ENCODE data around the gene SCAF8. TPM values are rescaled to one million over a fixed set of nuclear protein-coding genes. Genes with fewer than 3 reads are reported as not detected.

The SCAF8 gene
- total RNA-seq, 4 donors from 2014 or later: 41.1 to 50.7 (median 44.9) TPM

- TF ChIP-seq, protein P1, sequence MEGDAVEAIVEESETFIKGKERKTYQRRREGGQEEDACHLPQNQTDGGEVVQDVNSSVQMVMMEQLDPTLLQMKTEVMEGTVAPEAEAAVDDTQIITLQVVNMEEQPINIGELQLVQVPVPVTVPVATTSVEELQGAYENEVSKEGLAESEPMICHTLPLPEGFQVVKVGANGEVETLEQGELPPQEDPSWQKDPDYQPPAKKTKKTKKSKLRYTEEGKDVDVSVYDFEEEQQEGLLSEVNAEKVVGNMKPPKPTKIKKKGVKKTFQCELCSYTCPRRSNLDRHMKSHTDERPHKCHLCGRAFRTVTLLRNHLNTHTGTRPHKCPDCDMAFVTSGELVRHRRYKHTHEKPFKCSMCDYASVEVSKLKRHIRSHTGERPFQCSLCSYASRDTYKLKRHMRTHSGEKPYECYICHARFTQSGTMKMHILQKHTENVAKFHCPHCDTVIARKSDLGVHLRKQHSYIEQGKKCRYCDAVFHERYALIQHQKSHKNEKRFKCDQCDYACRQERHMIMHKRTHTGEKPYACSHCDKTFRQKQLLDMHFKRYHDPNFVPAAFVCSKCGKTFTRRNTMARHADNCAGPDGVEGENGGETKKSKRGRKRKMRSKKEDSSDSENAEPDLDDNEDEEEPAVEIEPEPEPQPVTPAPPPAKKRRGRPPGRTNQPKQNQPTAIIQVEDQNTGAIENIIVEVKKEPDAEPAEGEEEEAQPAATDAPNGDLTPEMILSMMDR (IDR thresholded peaks at IDR 0.05): no peak
- TF ChIP-seq POLR2A (IDR thresholded peaks at IDR 0.05): no peak
Measured at GRCh38 chr6:154783229-154783628, 50.0 kb downstream of the SCAF8 start.

DNA sequence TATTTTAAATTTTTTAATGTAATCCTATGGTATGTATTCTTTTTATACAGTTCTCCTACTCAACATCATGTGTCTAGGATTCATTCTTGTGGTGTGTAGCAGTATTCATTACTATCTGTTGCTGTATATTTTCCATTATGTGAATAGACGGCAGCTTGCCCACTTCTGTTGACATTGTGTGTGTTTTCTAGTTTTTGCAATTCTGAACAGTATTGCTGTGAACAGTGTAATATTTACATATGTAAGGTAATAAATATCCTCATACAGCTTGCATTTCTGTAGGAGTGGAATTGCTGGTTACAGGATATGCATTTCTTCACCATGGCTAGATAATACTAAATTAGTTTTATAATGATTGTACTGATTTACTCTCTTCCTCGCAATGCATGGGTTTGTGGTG, 51.9 kb downstream of the SCAF8 start:
- peaks cover 0 to 12% (median 2%) of the 10 kb centered on the region in 4 donors for H3K4me1 ChIP-seq
- H3K27me3 ChIP-seq: no peaks in the 10 kb centered on the region
- H3K27ac ChIP-seq: no peak overlapping the region
- peaks cover 0 to 32% (median 4%) of the 10 kb centered on the region in 3 donors for H3K36me3 ChIP-seq
- DNase-seq (ENCODE audit: low spot score in 2 of 2): no peak
- WGBS, 2 donors: 78 to 82% methylated on average over 2 of the region's 2 CpGs
- TF ChIP-seq EP300 (IDR thresholded peaks at IDR 0.05): no peak
- TF ChIP-seq, protein P1 (IDR thresholded peaks at IDR 0.05): no peak
- TF ChIP-seq POLR2A (IDR thresholded peaks at IDR 0.05): no peak
- H3K4me3 ChIP-seq: no peak overlapping the region
- no peaks in the 10 kb centered on the region for H3K9me3 ChIP-seq

More at GRCh38 chr6:154783229-154783628, 50.0 kb downstream of the SCAF8 start:
- WGBS, 2 donors: 86 to 91% methylated on average over 2 of the region's 2 CpGs
- Histone ChIP-seq H3K36me3 (peaks cover 0 to 23% (median 0%) of the 10 kb centered on the region in 3 donors), H3K4me1 (peaks cover 0 to 15% (median 2%) of the 10 kb centered on the region in 4 donors), H3K27ac (no peak overlapping the region), H3K27me3 (no peaks in the 10 kb centered on the region), H3K9me3 (no peaks in the 10 kb centered on the region), H3K4me3 (no peak overlapping the region)
- no peak for DNase-seq (ENCODE audit: low spot score in 2 of 2)

- Histone ChIP-seq H3K9me3 (no peaks in the 10 kb centered on the region), H3K4me1 (peaks cover 0 to 12% (median 2%) of the 10 kb centered on the region in 4 donors), H3K4me3 (no peak overlapping the region), H3K27me3 (no peaks in the 10 kb centered on the region), H3K27ac (no peak overlapping the region), H3K36me3 (peaks cover 0 to 21% (median 4%) of the 10 kb centered on the region in 3 donors)
- TF ChIP-seq EP300 (IDR thresholded peaks at IDR 0.05) (no peak), POLR2A (IDR thresholded peaks at IDR 0.05) (no peak)
- TF ChIP-seq, protein P1 (IDR thresholded peaks at IDR 0.05): no peak
- 94 to 95% methylated on average over 9 of the region's 9 CpGs for WGBS, 2 donors
- DNase-seq (ENCODE audit: low spot score in 2 of 2): no peak
Measured at GRCh38 chr6:154786144-154786868, 53.1 kb downstream of the SCAF8 start.

DNA sequence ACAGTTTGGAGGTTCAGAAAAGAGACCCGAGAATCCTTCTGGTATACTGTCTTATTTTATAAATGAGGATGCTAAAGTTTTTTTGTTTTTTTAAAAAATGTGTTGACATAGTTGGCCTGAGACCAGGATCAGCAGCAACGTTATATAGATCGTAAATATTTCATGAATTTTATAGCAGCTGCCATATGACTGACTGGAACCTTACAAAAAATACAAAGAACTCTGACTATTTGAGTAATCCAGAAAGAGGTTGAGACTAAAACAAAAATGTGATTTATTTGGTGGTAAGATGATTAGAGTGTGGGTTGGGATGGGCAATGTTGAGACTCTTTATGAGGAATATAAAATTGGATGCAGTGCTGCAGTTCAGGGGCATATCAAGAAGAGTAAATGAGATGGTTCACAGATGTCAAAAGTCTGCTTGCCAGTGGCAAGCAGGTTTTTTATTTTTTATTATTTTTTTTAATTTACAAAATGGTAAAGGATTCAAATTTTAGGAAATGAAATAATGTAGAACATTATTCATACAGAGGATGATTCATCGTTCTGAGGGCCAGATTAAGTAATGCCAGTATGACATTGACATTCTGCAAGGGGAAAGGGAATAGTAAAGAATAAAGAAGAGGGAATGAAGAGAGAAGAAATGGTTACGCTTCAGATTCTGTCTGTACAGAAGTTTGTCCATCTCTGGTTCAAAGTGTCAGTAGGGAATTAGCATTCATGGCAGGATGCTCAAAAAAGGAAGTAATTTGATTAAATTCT, 58.5 kb downstream of the SCAF8 start:
- 46 to 57% methylated on average over 5 of the region's 5 CpGs for WGBS, 2 donors
- no peak for DNase-seq (ENCODE audit: low spot score in 2 of 2)
- no peak overlapping the region for H3K4me3 ChIP-seq
- TF ChIP-seq POLR2A (IDR thresholded peaks at IDR 0.05): no peak
- TF ChIP-seq, protein P1 (IDR thresholded peaks at IDR 0.05): no peak
- no peak for TF ChIP-seq EP300 (IDR thresholded peaks at IDR 0.05)
- no peaks in the 10 kb centered on the region for H3K27me3 ChIP-seq
- no peak overlapping the region for H3K27ac ChIP-seq
- H3K9me3 ChIP-seq: no peaks in the 10 kb centered on the region
- H3K36me3 ChIP-seq: peaks cover 0 to 46% (median 4%) of the 10 kb centered on the region in 3 donors
- H3K4me1 ChIP-seq: peaks cover 0 to 12% (median 0%) of the 10 kb centered on the region in 4 donors

DNA sequence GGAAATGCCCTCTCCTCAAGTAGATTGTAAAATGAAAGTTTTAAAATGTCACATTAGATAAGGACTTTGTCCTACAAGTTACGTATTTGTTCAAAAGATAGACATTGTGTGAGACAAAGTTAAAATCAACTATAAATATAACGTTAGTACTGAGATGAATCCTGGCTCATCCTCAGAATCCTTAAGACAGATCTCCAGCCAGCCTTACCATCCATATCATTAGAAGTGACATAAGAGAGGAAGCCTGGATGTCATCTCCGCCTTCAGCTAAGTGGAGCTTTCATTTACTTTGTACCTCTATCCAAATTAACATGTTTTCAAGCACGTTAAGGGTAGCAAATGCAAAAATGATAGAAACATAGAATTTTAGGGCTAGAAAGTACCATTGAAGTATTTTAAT, 59.1 kb downstream of the SCAF8 start:
- 87 to 88% methylated on average over 4 of the region's 4 CpGs for WGBS, 2 donors
- Histone ChIP-seq H3K36me3 (peaks cover 0 to 51% (median 4%) of the 10 kb centered on the region in 3 donors), H3K27ac (no peak overlapping the region), H3K27me3 (no peaks in the 10 kb centered on the region), H3K4me1 (peaks cover 0 to 12% (median 0%) of the 10 kb centered on the region in 4 donors), H3K9me3 (no peaks in the 10 kb centered on the region), H3K4me3 (no peak overlapping the region)
- no peak for DNase-seq (ENCODE audit: low spot score in 2 of 2)
- TF ChIP-seq POLR2A (IDR thresholded peaks at IDR 0.05) (no peak), EP300 (IDR thresholded peaks at IDR 0.05) (no peak)
- TF ChIP-seq, protein P1 (IDR thresholded peaks at IDR 0.05): no peak
